NOMO-1 treated with DMSO at 0.1 percent for 48 hours (cell line): ENCODE data around the gene U2SURP.

Experiments used
- DNase-seq: peaks from one replicate; lab custom pipeline; 2025; ENCODE audit not compliant: unreplicated experiment; lab: John Stamatoyannopoulos, UW

U2SURP gene

GRCh38 chr3:143001369-143002082 is at the start of gene U2SURP:
Gene U2SURP (plus strand): TSS chr3:143001570. CDS start chr3:143001629, 59 bp downstream.
- peak; percentile 99 for DNase-seq

- no peak for DNase-seq
Observed at GRCh38 chr3:142951794-142952193, 49.6 kb upstream of the U2SURP start.

GRCh38 chr3:142952272-142953193 is 48.8 kb upstream of the U2SURP start:
- no peak for DNase-seq

GRCh38 chr3:142953443-142953842 is 47.9 kb upstream of the U2SURP start:
- DNase-seq = no peak

GRCh38 chr3:142958707-142959106 is 42.7 kb upstream of the U2SURP start:
- no peak for DNase-seq

GRCh38 chr3:142960322-142960850 is 41.0 kb upstream of the U2SURP start:
- DNase-seq = no peak

- no peak for DNase-seq
Observed at GRCh38 chr3:142961539-142961938, 39.8 kb upstream of the U2SURP start.

GRCh38 chr3:142962175-142962519 is 39.2 kb upstream of the U2SURP start:
- DNase-seq = no peak

- DNase-seq = no peak
Observed at GRCh38 chr3:142962520-142963233, 38.7 kb upstream of the U2SURP start.

- DNase-seq = no peak
Observed at GRCh38 chr3:142963234-142963515, 38.2 kb upstream of the U2SURP start.

GRCh38 chr3:142963516-142964448 is 37.6 kb upstream of the U2SURP start, which contains the start of gene PAQR9:
Gene PAQR9 (minus strand): TSS chr3:142963674. CDS start chr3:142963336, 338 bp downstream.
- DNase-seq = peak; percentile 38

GRCh38 chr3:142965581-142965980 is 35.8 kb upstream of the U2SURP start:
- DNase-seq = peak; percentile 72

- no peak for DNase-seq
Observed at GRCh38 chr3:142966808-142967207, 34.6 kb upstream of the U2SURP start.

GRCh38 chr3:142968319-142969025 is 32.9 kb upstream of the U2SURP start:
- no peak for DNase-seq

- no peak for DNase-seq
Observed at GRCh38 chr3:142971431-142971830, 29.9 kb upstream of the U2SURP start.

- no peak for DNase-seq
Observed at GRCh38 chr3:142972092-142972753, 29.1 kb upstream of the U2SURP start.

- DNase-seq = no peak
Observed at GRCh38 chr3:142973217-142974009, 28.0 kb upstream of the U2SURP start.

- no peak for DNase-seq
Observed at GRCh38 chr3:142975316-142975995, 25.9 kb upstream of the U2SURP start.
